ENCODE measurements around the gene ESR1.

The ESR1 gene

GRCh38 chr6:151807513-151808370, at the start of gene ESR1:
TSS of gene ESR1 (plus strand) at chr6:151807682. CDS start at chr6:151807913, 231 bp downstream.
- peak in 1 of 2 donors; percentile 6 for DNase-seq (ENCODE audit: low read depth in 2 of 2)

- DNase-seq (ENCODE audit: low read depth in 2 of 2), result no peak
Observed at GRCh38 chr6:151760486-151760885, 47.0 kb upstream of the ESR1 start.

- DNase-seq (ENCODE audit: low read depth in 2 of 2), result no peak
Observed at GRCh38 chr6:151761851-151762250, 45.6 kb upstream of the ESR1 start.

- DNase-seq (ENCODE audit: low read depth in 2 of 2), result no peak
Observed at GRCh38 chr6:151762817-151763216, 44.7 kb upstream of the ESR1 start.

GRCh38 chr6:151763303-151763702, 44.2 kb upstream of the ESR1 start:
- no peak for DNase-seq (ENCODE audit: low read depth in 2 of 2)

- DNase-seq (ENCODE audit: low read depth in 2 of 2), result peak; percentile 3 to 22
Observed at GRCh38 chr6:151763938-151764680, 43.4 kb upstream of the ESR1 start.

GRCh38 chr6:151765444-151765886, 42.0 kb upstream of the ESR1 start:
- peak in 1 of 2 donors; percentile 8 for DNase-seq (ENCODE audit: low read depth in 2 of 2)

- no peak for DNase-seq (ENCODE audit: low read depth in 2 of 2)
Observed at GRCh38 chr6:151772446-151772845, 35.0 kb upstream of the ESR1 start.

GRCh38 chr6:151773382-151773781, 34.1 kb upstream of the ESR1 start:
- DNase-seq (ENCODE audit: low read depth in 2 of 2), result no peak

GRCh38 chr6:151782560-151782959, 24.9 kb upstream of the ESR1 start:
- DNase-seq (ENCODE audit: low read depth in 2 of 2), result no peak

- no peak for DNase-seq (ENCODE audit: low read depth in 2 of 2)
Observed at GRCh38 chr6:151783692-151784091, 23.8 kb upstream of the ESR1 start.

- no peak for DNase-seq (ENCODE audit: low read depth in 2 of 2)
Observed at GRCh38 chr6:151784441-151785214, 22.9 kb upstream of the ESR1 start.

GRCh38 chr6:151796842-151797530, 10.5 kb upstream of the ESR1 start:
- DNase-seq (ENCODE audit: low read depth in 2 of 2), result no peak

- DNase-seq (ENCODE audit: low read depth in 2 of 2), result no peak
Observed at GRCh38 chr6:151803743-151804142, 3.7 kb upstream of the ESR1 start.

- DNase-seq (ENCODE audit: low read depth in 2 of 2), result no peak
Observed at GRCh38 chr6:151804585-151805285, 2.7 kb upstream of the ESR1 start.

GRCh38 chr6:151805286-151805840, 2.1 kb upstream of the ESR1 start:
- no peak for DNase-seq (ENCODE audit: low read depth in 2 of 2)

- no peak for DNase-seq (ENCODE audit: low read depth in 2 of 2)
Observed at GRCh38 chr6:151806757-151807512, 547 bp upstream of the ESR1 start.

GRCh38 chr6:151808371-151809241, 1.1 kb downstream of the ESR1 start:
- no peak for DNase-seq (ENCODE audit: low read depth in 2 of 2)

- DNase-seq (ENCODE audit: low read depth in 2 of 2), result no peak
Observed at GRCh38 chr6:151811081-151811480, 3.6 kb downstream of the ESR1 start.
